Measurements from ENCODE around the gene SPECC1. TPM values are rescaled to one million over a fixed set of nuclear protein-coding genes. Genes with fewer than 3 reads are reported as not detected.

SPECC1 gene
- total RNA-seq, 1 experiment from 2014 or later = 43.5 TPM

DNA sequence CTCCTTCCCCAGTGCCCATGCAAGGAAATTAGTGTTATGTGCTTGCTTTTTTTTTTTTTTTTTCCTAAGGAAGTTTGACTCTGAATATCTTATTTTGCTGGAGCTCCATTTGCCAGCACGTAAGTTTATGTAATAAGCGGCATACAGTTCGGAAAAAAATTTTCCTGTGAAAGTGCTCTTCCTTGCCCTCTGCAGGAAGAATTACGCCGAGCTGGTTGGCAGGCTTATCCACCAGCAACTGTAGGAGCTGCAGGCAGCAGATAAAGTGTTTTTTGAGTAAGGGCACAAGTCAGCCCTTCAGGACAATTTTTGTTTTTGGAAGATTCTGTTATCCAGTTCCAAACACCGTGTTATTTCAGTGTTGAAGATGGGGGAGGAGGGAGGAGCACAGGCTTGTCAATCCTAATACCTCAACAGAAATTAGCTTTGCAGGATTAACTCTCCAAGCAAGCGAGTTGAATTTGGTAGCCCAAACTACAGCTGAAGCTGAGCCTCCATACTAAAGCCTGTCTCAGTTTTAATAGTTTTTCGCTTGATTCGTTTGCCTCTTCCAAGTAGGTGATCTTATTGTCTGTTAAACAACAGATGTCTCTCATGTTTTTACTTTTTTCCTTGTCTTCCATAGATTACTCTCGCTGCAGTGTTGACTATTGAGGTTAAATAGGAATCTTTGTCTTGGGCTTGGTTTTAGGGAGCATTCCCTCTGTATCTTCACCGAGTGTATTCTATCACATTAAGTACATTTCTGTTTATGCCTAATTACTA lies 1.1 kb downstream of the SPECC1 start:
- H4K20me1 ChIP-seq (ENCODE audit: insufficient read depth) = no peaks in the 10 kb centered on the region
- H3K9me2 ChIP-seq (ENCODE audit: insufficient read depth) = no peaks in the 10 kb centered on the region
- peak overlapping the region; percentile 91 for H3K4me2 ChIP-seq (ENCODE audit: low read length)
- H3K4me3 ChIP-seq (replicated peaks in 1 of 2; ENCODE audit: low read depth in 1 of 2, low read length in 2 of 2) = peak overlapping the region; percentile 59 to 71
- H3K36me3 ChIP-seq (ENCODE audit: control insufficient read depth in 1 of 2, insufficient read depth in 2 of 2, low read length in 2 of 2) = no peaks in the 10 kb centered on the region
- RAD21 ChIA-PET (ENCODE audit: low non-redundant PET in 1 of 2, low total read pairs in 2 of 2, uncharacterized antibody in 2 of 2, unreplicated experiment in 2 of 2) = interaction anchor here (0.7 to 2.3 kb wide), 3 partner anchors 17 to 109 kb away, joined by 3 to 7 read pairs (median 4); no protein-coding TSS in a partner anchor
- ATAC-seq (peak; percentile 28), DNase-seq (ENCODE audit: low read depth, low spot score) (peak; percentile 54)
- H3K27ac ChIP-seq (ENCODE audit: low read depth, low read length) = no peak overlapping the region; the same call in 1 of the 2 replicates
- 0 out of 2 replicates have a peak, but pooled peaks cover 5% of the 10 kb centered on the region for H3K27me3 ChIP-seq (ENCODE audit: insufficient read depth, low read length)
- POLR2A ChIA-PET = interaction anchor here (0.7 to 1.7 kb wide), 2 partner anchors 14 to 934 kb away, joined by 3 read pairs; no protein-coding TSS in a partner anchor
- CTCF ChIA-PET = interaction anchor here (0.6 to 2.9 kb wide), 10 partner anchors 10 to 105 kb away, joined by 3 to 47 read pairs (median 4); no protein-coding TSS in a partner anchor
- TF ChIP-seq, protein P1, sequence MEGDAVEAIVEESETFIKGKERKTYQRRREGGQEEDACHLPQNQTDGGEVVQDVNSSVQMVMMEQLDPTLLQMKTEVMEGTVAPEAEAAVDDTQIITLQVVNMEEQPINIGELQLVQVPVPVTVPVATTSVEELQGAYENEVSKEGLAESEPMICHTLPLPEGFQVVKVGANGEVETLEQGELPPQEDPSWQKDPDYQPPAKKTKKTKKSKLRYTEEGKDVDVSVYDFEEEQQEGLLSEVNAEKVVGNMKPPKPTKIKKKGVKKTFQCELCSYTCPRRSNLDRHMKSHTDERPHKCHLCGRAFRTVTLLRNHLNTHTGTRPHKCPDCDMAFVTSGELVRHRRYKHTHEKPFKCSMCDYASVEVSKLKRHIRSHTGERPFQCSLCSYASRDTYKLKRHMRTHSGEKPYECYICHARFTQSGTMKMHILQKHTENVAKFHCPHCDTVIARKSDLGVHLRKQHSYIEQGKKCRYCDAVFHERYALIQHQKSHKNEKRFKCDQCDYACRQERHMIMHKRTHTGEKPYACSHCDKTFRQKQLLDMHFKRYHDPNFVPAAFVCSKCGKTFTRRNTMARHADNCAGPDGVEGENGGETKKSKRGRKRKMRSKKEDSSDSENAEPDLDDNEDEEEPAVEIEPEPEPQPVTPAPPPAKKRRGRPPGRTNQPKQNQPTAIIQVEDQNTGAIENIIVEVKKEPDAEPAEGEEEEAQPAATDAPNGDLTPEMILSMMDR (IDR thresholded peaks at IDR 0.05 in 2 of 3, conservative IDR thresholded peaks at IDR 0.05 in 1 of 3; ENCODE audit: borderline replicate concordance in 1 of 3, insufficient read depth in 1 of 3, low read depth in 2 of 3, low read length in 2 of 3) = peak; percentile 27 to 54 (median 53); a peak in 5 of 6 replicates
- no peak for TF ChIP-seq YY1 (IDR thresholded peaks at IDR 0.05; ENCODE audit: extremely low read depth, insufficient replicate concordance, low read depth, low read length)
- no peak for TF ChIP-seq SP1 (IDR thresholded peaks at IDR 0.05; ENCODE audit: low read depth)
- peak overlapping the region; percentile 40; the same call in 1 of the 2 replicates for H3K9ac ChIP-seq (ENCODE audit: low read length)
- H3K4me1 ChIP-seq (ENCODE audit: control insufficient read depth in 1 of 2, insufficient read depth in 2 of 2, low read length in 2 of 2) = peaks cover 5 to 25% of the 10 kb centered on the region in 2 experiments; a peak in 2 of 4 replicates
- intact Hi-C loops (cut with micrococcal nuclease) = no loop called here
- TSS peak; percentile 42 for BruUV-seq (replicated peaks)
- H2AFZ ChIP-seq (ENCODE audit: low read depth, low read length, poor library complexity, severe bottlenecking) = peak overlapping the region; percentile 41
- H3K79me2 ChIP-seq (ENCODE audit: insufficient read depth, low read length) = no peaks in the 10 kb centered on the region
- no peaks in the 10 kb centered on the region for H3K9me3 ChIP-seq (ENCODE audit: control insufficient read depth in 1 of 2, insufficient read depth in 1 of 2, low read depth in 1 of 2, low read length in 2 of 2)

DNA sequence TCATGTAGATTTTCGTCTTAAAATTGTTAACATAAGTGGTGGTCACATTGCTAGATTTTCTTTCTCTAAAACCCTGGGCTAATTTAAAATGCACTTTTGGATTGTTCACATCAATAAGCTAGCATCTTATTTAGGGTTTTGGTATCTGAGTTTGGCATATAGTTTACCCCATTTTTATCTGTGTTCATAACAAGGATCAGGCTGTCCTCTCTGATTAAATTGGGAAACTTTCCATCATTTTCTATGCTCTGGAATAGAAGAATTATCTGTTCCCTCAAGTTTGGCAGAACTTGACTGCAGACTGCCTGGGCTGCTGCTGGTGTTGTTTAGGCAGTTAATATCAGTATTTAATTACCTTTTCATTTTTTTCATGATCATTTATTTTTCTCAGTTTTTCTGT lies 1.8 kb downstream of the SPECC1 start:
- Histone ChIP-seq H4K20me1 (ENCODE audit: insufficient read depth) (no peaks in the 10 kb centered on the region), H3K4me3 (replicated peaks in 1 of 2; ENCODE audit: low read depth in 1 of 2, low read length in 2 of 2) (peak overlapping the region in 1 of 2 experiments; percentile 71; a peak in 1 of 4 replicates), H2AFZ (ENCODE audit: low read depth, low read length, poor library complexity, severe bottlenecking) (no peak overlapping the region), H3K9ac (ENCODE audit: low read length) (no peak overlapping the region), H3K4me2 (ENCODE audit: low read length) (peak overlapping the region; percentile 91), H3K9me2 (ENCODE audit: insufficient read depth) (no peaks in the 10 kb centered on the region), H3K79me2 (ENCODE audit: insufficient read depth, low read length) (no peaks in the 10 kb centered on the region), H3K27ac (ENCODE audit: low read depth, low read length) (no peak overlapping the region), H3K4me1 (ENCODE audit: control insufficient read depth in 1 of 2, insufficient read depth in 2 of 2, low read length in 2 of 2) (peaks cover 5 to 25% of the 10 kb centered on the region in 2 experiments; a peak in 2 of 4 replicates), H3K36me3 (ENCODE audit: control insufficient read depth in 1 of 2, insufficient read depth in 2 of 2, low read length in 2 of 2) (no peaks in the 10 kb centered on the region), H3K9me3 (ENCODE audit: control insufficient read depth in 1 of 2, insufficient read depth in 1 of 2, low read depth in 1 of 2, low read length in 2 of 2) (no peaks in the 10 kb centered on the region), H3K27me3 (ENCODE audit: insufficient read depth, low read length) (0 out of 2 replicates have a peak, but pooled peaks cover 5% of the 10 kb centered on the region)
- DNase-seq (ENCODE audit: low read depth, low spot score) (no peak), ATAC-seq (no peak)
- ChIA-PET RAD21 (ENCODE audit: low non-redundant PET in 1 of 2, low total read pairs in 2 of 2, uncharacterized antibody in 2 of 2, unreplicated experiment in 2 of 2) (no interaction called here), POLR2A (no interaction called here), CTCF (interaction anchor here (0.9 to 2.9 kb wide), 5 partner anchors 18 to 85 kb away, joined by 4 to 47 read pairs (median 10); no protein-coding TSS in a partner anchor)
- TF ChIP-seq EZH2phosphoT487 (IDR thresholded peaks at IDR 0.05; ENCODE audit: borderline replicate concordance) (no peak), FOSL1 (IDR thresholded peaks at IDR 0.05; ENCODE audit: low read depth) (no peak), JUND (IDR thresholded peaks at IDR 0.05) (no peak), ZNF274 (IDR thresholded peaks at IDR 0.05; ENCODE audit: low read depth, low read length) (no peak)
- BruUV-seq (replicated peaks) = no TSS peak
- intact Hi-C loops (cut with micrococcal nuclease) = no loop called here

All from HCT116 (cell line).